Measurements from ENCODE around the gene C1R. TPM values are rescaled to one million over a fixed set of nuclear protein-coding genes. Genes with fewer than 3 reads are reported as not detected.

Gene C1R
- total and polyA plus RNA-seq, 2 of the 8 experiments (the other 6 are each of a cell fraction or from before 2014, with no cell fraction given), result 6.9 to 16.3 TPM

GRCh38 chr12:7039403-7039802, 52.8 kb downstream of the C1R start:
- 0 out of 2 replicates have a peak overlapping the region, but pooled peaks have one; percentile 39 for H2AK5ac ChIP-seq (ENCODE audit: low read depth, low read length)
- H3K4me2 ChIP-seq (ENCODE audit: insufficient read depth in 1 of 2, low read depth in 2 of 2, low read length in 2 of 2), result no peak overlapping the region
- no peak overlapping the region for H2BK120ac ChIP-seq (replicated peaks; ENCODE audit: low read depth, low read length)
- no peak overlapping the region for H4K5ac ChIP-seq (ENCODE audit: insufficient read length, low read depth, low read length)
- no peaks in the 10 kb centered on the region for H3K23me2 ChIP-seq (ENCODE audit: low read depth, low read length)
- H3K56ac ChIP-seq (replicated peaks; ENCODE audit: insufficient read length, low read depth, low read length), result no peak overlapping the region
- H3K79me1 ChIP-seq (ENCODE audit: low read depth, low read length), result no peaks in the 10 kb centered on the region
- 0 out of 2 replicates have a peak overlapping the region, but pooled peaks have one; percentile 0 for H2AFZ ChIP-seq (ENCODE audit: low read length)
- no peak for DNase-seq (ENCODE audit: low read depth in 1 of 2, low spot score in 2 of 2)
- H3K79me2 ChIP-seq (ENCODE audit: control insufficient read depth in 1 of 2, insufficient read depth in 2 of 2, low read length in 2 of 2), result no peaks in the 10 kb centered on the region
- no peak for TF ChIP-seq JUN (IDR thresholded peaks at IDR 0.05; ENCODE audit: low read depth, low read length)
- no peak for TF ChIP-seq SRF (IDR thresholded peaks at IDR 0.05; ENCODE audit: low read depth, low read length)
- no peak for TF ChIP-seq RNF2 (IDR thresholded peaks at IDR 0.05; ENCODE audit: borderline replicate concordance, low read depth, low read length, missing control alignments, poor library complexity, severe bottlenecking)
- TF ChIP-seq MAX (IDR thresholded peaks at IDR 0.05), result no peak
- TF ChIP-seq SP4 (IDR thresholded peaks at IDR 0.05; ENCODE audit: low read length), result no peak
- TF ChIP-seq POLR2AphosphoS5 (IDR thresholded peaks at IDR 0.05; ENCODE audit: low read depth, low read length), result no peak
- no peak for TF ChIP-seq TCF12 (IDR thresholded peaks at IDR 0.05; ENCODE audit: low read depth, low read length)
- TF ChIP-seq USF2 (IDR thresholded peaks at IDR 0.05; ENCODE audit: low read length), result no peak
- no peaks in the 10 kb centered on the region; a peak in 1 of 4 replicates for H3K9me3 ChIP-seq (ENCODE audit: insufficient read depth in 2 of 2, low read depth in 1 of 2, low read length in 1 of 2)
- H2BK20ac ChIP-seq (ENCODE audit: low read length), result peak overlapping the region; percentile 72; the same call in 1 of the 2 replicates
- peak overlapping the region; percentile 50; the same call in 1 of the 2 replicates for H2BK12ac ChIP-seq (ENCODE audit: low read depth, low read length)
- no peaks in the 10 kb centered on the region for H3K36me3 ChIP-seq (ENCODE audit: control insufficient read depth in 2 of 4, insufficient read depth in 4 of 4, low read length in 3 of 4)
- H4K20me1 ChIP-seq (replicated peaks in 1 of 2; ENCODE audit: control insufficient read depth in 1 of 2, insufficient read depth in 2 of 2, low read length in 2 of 2), result no peaks in the 10 kb centered on the region
- H3K23ac ChIP-seq (ENCODE audit: insufficient read length), result no peak overlapping the region
- no peak for FAIRE-seq
- H3K9ac ChIP-seq (replicated peaks in 1 of 4; ENCODE audit: extremely low read depth in 1 of 4, low read depth in 3 of 4, low read length in 3 of 4), result no peak overlapping the region
- H3K4me1 ChIP-seq (replicated peaks in 1 of 4; ENCODE audit: control insufficient read depth in 3 of 4, insufficient read depth in 4 of 4, low read length in 3 of 4), result peaks cover 0 to 4% (median 1%) of the 10 kb centered on the region in 4 experiments; a peak in 2 of 7 replicates
- H3K18ac ChIP-seq (ENCODE audit: extremely low read depth, low read length), result peak overlapping the region; percentile 24; the same call in 1 of the 2 replicates
- H4K91ac ChIP-seq (replicated peaks; ENCODE audit: insufficient read length, low read length), result no peak overlapping the region
- H3K4ac ChIP-seq (replicated peaks; ENCODE audit: insufficient read length, low read depth, low read length), result no peak overlapping the region
- H4K8ac ChIP-seq (ENCODE audit: extremely low read depth, insufficient read depth, low read length), result no peak overlapping the region
- no peak overlapping the region for H3K27ac ChIP-seq (ENCODE audit: low read depth, low read length)
- no peak overlapping the region for H3K14ac ChIP-seq (ENCODE audit: insufficient read length)
- no peak overlapping the region for H2BK15ac ChIP-seq (ENCODE audit: low read length)
- H3K4me3 ChIP-seq (ENCODE audit: extremely low read depth in 1 of 4, insufficient read depth in 2 of 4, low read depth in 3 of 4, low read length in 4 of 4), result no peak overlapping the region
- peak overlapping the region; percentile 52; the same call in 1 of the 2 replicates for H2BK5ac ChIP-seq (ENCODE audit: low read depth, low read length)
- H3K27me3 ChIP-seq (replicated peaks in 1 of 4; ENCODE audit: control insufficient read depth in 3 of 4, extremely low read depth in 1 of 4, insufficient read depth in 3 of 4, low read length in 3 of 4), result no peaks in the 10 kb centered on the region
- WGBS, 2 experiments (ENCODE audit: extremely low coverage in 1 of 2, insufficient coverage in 1 of 2, insufficient read length in 1 of 2, insufficient replicate concordance in 2 of 2, low coverage in 1 of 2, low lambda C conversion rate in 2 of 2, missing lambda C conversion rate in 1 of 2), result 95% methylated on average over 10 of the region's 10 CpGs; no CpG with 5 or more reads in 1 of the 2 experiments
- POLR2A ChIA-PET (ENCODE audit: partially characterized antibody), result interaction anchor here (0.9 to 2.0 kb wide), 3 partner anchors 64 to 95 kb away, joined by 3 to 6 read pairs (median 4); partner anchors contain the start of genes C12orf57 and RNU7-1
- CTCF ChIA-PET (ENCODE audit: partially characterized antibody), result interaction anchor here (0.6 to 1.5 kb wide), 4 partner anchors 12 to 95 kb away, joined by 3 to 4 read pairs (median 4); no protein-coding TSS in a partner anchor
